Fibroblast of lung (primary cell): ENCODE measurements around the gene UGT1A5. TPM values are rescaled to one million over a fixed set of nuclear protein-coding genes. Genes with fewer than 3 reads are reported as not detected.

ENCODE experiments used
- DNase-seq, 2 donors: peaks; one replicate each; pipeline versions ENCODE4 v3.0.0 to v3.0.0-alpha.2; 2010; ENCODE audit warnings: low read depth in 2 of 2
- H2AFZ ChIP-seq: 2 replicates; pipeline ENCODE4 v1.5.1; 2012; ENCODE audit warnings: low read length, control low read depth, inconsistent platforms
- H3K27ac ChIP-seq: 2 replicates; pipeline ENCODE4 v1.5.1; 2011; ENCODE audit warnings: low read length, control low read depth; ENCODE audit not compliant: insufficient read depth
- H3K27me3 ChIP-seq: 2 replicates; pipeline ENCODE4 v1.5.1; 2011; ENCODE audit warnings: mild to moderate bottlenecking, low read length; ENCODE audit not compliant: control insufficient read depth, insufficient read depth
- H3K36me3 ChIP-seq: 2 replicates; pipeline ENCODE4 v1.5.1; 2011; ENCODE audit warnings: low read length; ENCODE audit not compliant: control insufficient read depth, insufficient read depth
- H3K4me1 ChIP-seq: 2 replicates; pipeline ENCODE4 v1.5.1; 2011; ENCODE audit warnings: low read length; ENCODE audit not compliant: control insufficient read depth, insufficient read depth; ENCODE audit errors: extremely low read depth
- H3K4me2 ChIP-seq: 2 replicates; pipeline ENCODE4 v1.5.1; 2011; ENCODE audit warnings: low read length, control low read depth; ENCODE audit not compliant: insufficient read depth; ENCODE audit errors: extremely low read depth
- H3K4me3 ChIP-seq, 4 experiments: fragments of 200-600 bp in 1 of 4; sonication (generic) in 1 of 4; replicated peaks in 1 of 4; 2 replicates each; pipeline ENCODE4 v1.5.1; 2011 to 2016; ENCODE audit warnings: low read length in 4 of 4, low read depth in 3 of 4, mild to moderate bottlenecking in 3 of 4, control low read depth in 2 of 4, inconsistent platforms in 1 of 4, mixed read lengths in 1 of 4; ENCODE audit not compliant: insufficient read depth in 1 of 4; ENCODE audit errors: control extremely low read depth in 1 of 4
- H3K79me2 ChIP-seq: 2 replicates; pipeline ENCODE4 v1.5.1; 2012; ENCODE audit warnings: mild to moderate bottlenecking, low read length, inconsistent platforms; ENCODE audit not compliant: control insufficient read depth, insufficient read depth
- H3K9ac ChIP-seq: 2 replicates; pipeline ENCODE4 v1.5.1; 2011; ENCODE audit warnings: mild to moderate bottlenecking, low read length, control low read depth; ENCODE audit not compliant: insufficient read depth
- H3K9me3 ChIP-seq: 2 replicates; pipeline ENCODE4 v1.5.1; 2012; ENCODE audit warnings: low read depth, low read length; ENCODE audit not compliant: control insufficient read depth, insufficient read depth
- H4K20me1 ChIP-seq: 2 replicates; pipeline ENCODE4 v1.5.1; 2011; ENCODE audit warnings: low read length; ENCODE audit not compliant: control insufficient read depth, insufficient read depth; ENCODE audit errors: extremely low read depth
- CTCF ChIP-seq, 2 donors: IDR thresholded peaks in 1 of 2; conservative IDR thresholded peaks in 1 of 2; 1 replicate in 1 of 2; 2 replicates in 1 of 2; pipeline ENCODE4 v1.5.1; 2011 to 2012; ENCODE audit warnings: low read length in 2 of 2, control low read depth in 1 of 2, inconsistent platforms in 1 of 2, low read depth in 1 of 2, mild to moderate bottlenecking in 1 of 2
- EZH2 ChIP-seq: IDR thresholded peaks from 2 replicates; pipeline ENCODE4 v1.5.1; 2012; ENCODE audit warnings: low read length, control low read depth, mild to moderate bottlenecking; ENCODE audit errors: missing control alignments
- polyA plus RNA-seq, 2 donors: library from polyadenylated mRNA; depleted of rRNA in 1 of 2; stranded (reverse) in 1 of 2; unstranded in 1 of 2; fragments of >200 nt; gene quantifications; 2 replicates each; pipeline ENCODE4 v1.2.1, GENCODE V29; 2011 to 2012; ENCODE audit warnings: missing spikeins in 1 of 2
- total RNA-seq: library from RNA; depleted of rRNA; stranded (reverse); fragments of >200 nt; gene quantifications from 2 replicates; pipeline ENCODE4 v1.2.1, GENCODE V29; 2014

The UGT1A5 gene
- total and polyA plus RNA-seq, 2 donors (not counting 1 experiment from before 2014, with no cell fraction given): not detected

GRCh38 chr2:233792720-233793119, 80.0 kb downstream of the UGT1A5 start:
- Histone ChIP-seq H3K9me3 (no peaks in the 10 kb centered on the region), H3K4me2 (no peak overlapping the region), H3K9ac (no peak overlapping the region), H3K36me3 (no peaks in the 10 kb centered on the region), H3K4me1 (no peaks in the 10 kb centered on the region), H3K4me3 (no peak overlapping the region), H3K27ac (no peak overlapping the region), H3K79me2 (no peaks in the 10 kb centered on the region), H2AFZ (no peak overlapping the region), H3K27me3 (no peaks in the 10 kb centered on the region), H4K20me1 (no peaks in the 10 kb centered on the region)
- no peak for DNase-seq
- TF ChIP-seq CTCF (conservative IDR thresholded peaks at IDR 0.05 in 1 of 2, IDR thresholded peaks at IDR 0.05 in 1 of 2; ENCODE audit: low read depth in 1 of 2, low read length in 2 of 2) (no peak), EZH2 (no peak)

GRCh38 chr2:233793465-233794127, 80.9 kb downstream of the UGT1A5 start:
- TF ChIP-seq CTCF (conservative IDR thresholded peaks at IDR 0.05 in 1 of 2, IDR thresholded peaks at IDR 0.05 in 1 of 2; ENCODE audit: low read depth in 1 of 2, low read length in 2 of 2): no peak
- no peak for TF ChIP-seq EZH2
- Histone ChIP-seq H3K79me2 (no peaks in the 10 kb centered on the region), H3K36me3 (no peaks in the 10 kb centered on the region), H3K27me3 (no peaks in the 10 kb centered on the region), H3K9me3 (no peaks in the 10 kb centered on the region), H3K4me2 (no peak overlapping the region), H4K20me1 (no peaks in the 10 kb centered on the region), H2AFZ (no peak overlapping the region), H3K4me1 (no peaks in the 10 kb centered on the region), H3K27ac (no peak overlapping the region), H3K4me3 (no peak overlapping the region), H3K9ac (no peak overlapping the region)
- no peak for DNase-seq

- Histone ChIP-seq H3K27ac (no peak overlapping the region), H3K27me3 (no peaks in the 10 kb centered on the region), H3K36me3 (no peaks in the 10 kb centered on the region), H3K9ac (no peak overlapping the region), H3K4me2 (no peak overlapping the region), H3K4me3 (no peak overlapping the region), H4K20me1 (no peaks in the 10 kb centered on the region), H3K4me1 (no peaks in the 10 kb centered on the region), H3K79me2 (no peaks in the 10 kb centered on the region), H3K9me3 (no peaks in the 10 kb centered on the region), H2AFZ (no peak overlapping the region)
- no peak for DNase-seq
- TF ChIP-seq CTCF (conservative IDR thresholded peaks at IDR 0.05 in 1 of 2, IDR thresholded peaks at IDR 0.05 in 1 of 2; ENCODE audit: low read depth in 1 of 2, low read length in 2 of 2): no peak
- TF ChIP-seq EZH2: no peak
Measured at GRCh38 chr2:233794128-233794658, 81.5 kb downstream of the UGT1A5 start.
